HG02623 (cell line): ENCODE data around the gene PI4K2A.

Experiments
- ATAC-seq: cut with Tn5 transposase; IDR thresholded peaks from one replicate; pipeline ENCODE4 v1.9.1; 2021; ENCODE audit warnings: moderate library complexity; ENCODE audit not compliant: unreplicated experiment

Gene PI4K2A

GRCh38 chr10:97640174-97640867, at the start of gene PI4K2A:
PI4K2A (plus strand) TSS chr10:97640671; CDS start chr10:97640743, 72 bp downstream.
- ATAC-seq: peak; percentile 98

- no peak for ATAC-seq
These were observed 49.5 kb upstream of the PI4K2A start for GRCh38 chr10:97590748-97591495.

GRCh38 chr10:97593421-97593820, 47.0 kb upstream of the PI4K2A start:
- no peak for ATAC-seq

GRCh38 chr10:97596101-97597082, 44.1 kb upstream of the PI4K2A start:
- no peak for ATAC-seq

- ATAC-seq: no peak
These were observed 42.7 kb upstream of the PI4K2A start for GRCh38 chr10:97597778-97598177.

- ATAC-seq: no peak
These were observed 41.8 kb upstream of the PI4K2A start for GRCh38 chr10:97598407-97599271.

- ATAC-seq: no peak
These were observed 41.2 kb upstream of the PI4K2A start for GRCh38 chr10:97599272-97599619.

- no peak for ATAC-seq
These were observed 39.9 kb upstream of the PI4K2A start for GRCh38 chr10:97600616-97601015.

GRCh38 chr10:97601268-97602215, 38.9 kb upstream of the PI4K2A start:
- ATAC-seq: no peak

GRCh38 chr10:97607095-97607636, 33.3 kb upstream of the PI4K2A start:
- ATAC-seq: no peak

- no peak for ATAC-seq
These were observed 31.4 kb upstream of the PI4K2A start for GRCh38 chr10:97608991-97609561.

- ATAC-seq: no peak
These were observed 29.0 kb upstream of the PI4K2A start for GRCh38 chr10:97611473-97611872.

- ATAC-seq: no peak
These were observed 28.1 kb upstream of the PI4K2A start for GRCh38 chr10:97612386-97612785.

GRCh38 chr10:97618285-97618684, 22.2 kb upstream of the PI4K2A start:
- ATAC-seq: no peak

GRCh38 chr10:97618733-97619132, 21.7 kb upstream of the PI4K2A start:
- no peak for ATAC-seq

- no peak for ATAC-seq
These were observed 17.2 kb upstream of the PI4K2A start for GRCh38 chr10:97623277-97623676.

GRCh38 chr10:97627731-97628130, 12.7 kb upstream of the PI4K2A start:
- ATAC-seq: no peak

- no peak for ATAC-seq
These were observed 12.2 kb upstream of the PI4K2A start for GRCh38 chr10:97628228-97628627.

GRCh38 chr10:97629289-97629688, 11.2 kb upstream of the PI4K2A start:
- ATAC-seq: no peak
